Naive B cell (primary cell): ENCODE results near the gene BEX4. TPM values are rescaled to one million over a fixed set of nuclear protein-coding genes. Genes with fewer than 3 reads are reported as not detected.

Experiments
- ATAC-seq, 2 donors: fragments of 150-1000 bp; cut with Tn5 transposase; 2 replicates each; pipeline ENCODE4 v1.10.0; 2021; ENCODE audit warnings: low read depth in 2 of 2, mild to moderate bottlenecking in 2 of 2, moderate library complexity in 2 of 2
- DNase-seq: peaks from one replicate; pipeline ENCODE4 v3.0.0; 2022
- H3K27ac Mint-ChIP-seq, 6 donors: one replicate each; pipeline ENCODE4 v1.8.0; 2020 to 2022; ENCODE audit warnings: mild to moderate bottlenecking in 6 of 6, mixed read lengths in 6 of 6, moderate library complexity in 5 of 6, inconsistent platforms in 2 of 6
- H3K27me3 Mint-ChIP-seq, 3 donors: one replicate each; pipeline ENCODE4 v1.8.0; 2021 to 2022; ENCODE audit warnings: mixed read lengths in 3 of 3, mild to moderate bottlenecking in 1 of 3
- H3K36me3 Mint-ChIP-seq, 2 donors: one replicate each; pipeline ENCODE4 v1.8.0; 2020 to 2022; ENCODE audit warnings: mixed read lengths in 2 of 2, inconsistent platforms in 1 of 2, mild to moderate bottlenecking in 1 of 2
- H3K4me1 Mint-ChIP-seq, 3 donors: one replicate each; pipeline ENCODE4 v1.8.0; 2020 to 2022; ENCODE audit warnings: mixed read lengths in 3 of 3, inconsistent platforms in 1 of 3, mild to moderate bottlenecking in 1 of 3, moderate library complexity in 1 of 3
- H3K4me3 Mint-ChIP-seq, 8 donors: one replicate each; pipeline ENCODE4 v1.8.0; 2020 to 2022; ENCODE audit warnings: mild to moderate bottlenecking in 8 of 8, mixed read lengths in 8 of 8, moderate library complexity in 8 of 8, inconsistent platforms in 2 of 8
- H3K9me3 Mint-ChIP-seq, 7 donors: one replicate each; pipeline ENCODE4 v1.8.0; 2020 to 2022; ENCODE audit warnings: mixed read lengths in 7 of 7, mild to moderate bottlenecking in 5 of 7, inconsistent platforms in 2 of 7, moderate library complexity in 1 of 7
- polyA plus RNA-seq, 6 donors: library from polyadenylated mRNA; unstranded; fragments of 300-500 nt; fragmentation: Illumina TruSeq; gene quantifications; one replicate each; pipeline ENCODE4 v1.2.3, GENCODE V29; 2021; ENCODE audit warnings: low read depth in 6 of 6

The BEX4 gene
- polyA plus RNA-seq, 6 donors from 2014 or later = 69.7 to 102 (median 78.0) TPM

DNA sequence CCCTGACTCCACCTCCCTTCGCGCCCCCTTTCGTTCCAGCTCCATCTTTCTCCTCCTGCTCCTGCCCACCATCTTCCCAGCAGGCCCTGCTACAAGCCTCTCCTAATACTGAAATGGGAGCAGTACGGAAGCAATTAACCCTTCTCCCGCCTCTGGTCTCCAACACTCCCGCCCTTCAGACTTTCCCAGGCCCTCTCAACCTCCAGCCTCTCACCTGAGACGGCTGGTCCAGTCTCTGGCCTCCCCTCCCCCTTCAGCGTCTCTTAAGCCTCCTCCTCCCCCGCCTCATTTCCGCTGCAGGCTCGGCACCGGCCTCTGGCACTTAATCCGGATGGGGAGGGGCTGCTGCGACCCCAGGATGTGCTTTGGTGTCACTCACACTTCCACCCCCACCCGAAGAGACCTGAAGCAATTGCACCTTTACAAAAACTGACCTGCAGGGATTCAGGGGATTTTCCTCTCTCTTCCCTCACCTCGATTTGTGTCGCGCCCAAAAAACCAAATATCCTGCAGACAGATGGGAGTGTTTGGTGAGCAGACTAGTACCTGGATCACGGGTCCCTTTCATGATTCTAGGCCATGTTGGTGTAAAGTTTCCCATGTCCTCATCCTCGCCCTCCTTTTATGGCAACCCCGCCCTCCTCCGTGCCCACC, 39.4 kb downstream of the BEX4 start:
- H3K4me3 Mint-ChIP-seq = peak overlapping the region; percentile 90 to 99 (median 96)
- DNase-seq (peak; percentile 9), ATAC-seq (peak; percentile 25 to 42)
- peaks cover 12 to 21% (median 16%) of the 10 kb centered on the region in 3 donors for H3K4me1 Mint-ChIP-seq
- no peaks in the 10 kb centered on the region for H3K36me3 Mint-ChIP-seq
- H3K27me3 Mint-ChIP-seq = no peaks in the 10 kb centered on the region
- H3K9me3 Mint-ChIP-seq = peaks cover 0 to 2% (median 0%) of the 10 kb centered on the region in 7 donors
- H3K27ac Mint-ChIP-seq = peak overlapping the region; percentile 62 to 96 (median 93)

DNA sequence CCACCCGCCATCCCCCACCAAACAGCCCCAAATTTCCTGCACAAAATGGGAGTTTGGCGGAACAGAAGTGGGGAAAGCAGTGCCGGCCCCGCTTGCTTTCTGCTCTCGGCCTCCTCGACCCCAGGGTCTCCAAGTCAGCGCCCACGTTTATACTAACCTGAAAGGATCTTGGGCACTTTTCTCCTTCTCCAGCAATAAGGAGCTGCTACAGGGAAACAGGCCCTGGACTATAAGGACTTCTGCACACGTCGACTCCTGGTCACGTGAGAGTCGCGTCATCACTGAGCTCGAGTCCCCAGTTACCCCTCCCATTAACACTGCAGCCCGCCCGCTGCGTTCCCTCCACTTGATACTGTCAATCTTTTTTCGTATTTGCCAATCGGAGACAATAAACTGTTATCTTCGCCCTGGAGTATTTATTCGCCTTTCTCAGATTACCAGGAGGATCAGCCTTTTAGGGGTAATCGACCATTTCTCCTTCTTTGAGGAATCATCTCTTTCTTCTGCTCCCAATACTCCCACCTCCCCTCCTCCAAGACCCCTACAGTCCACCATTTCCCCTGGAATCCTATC, 40.1 kb downstream of the BEX4 start, which contains the start of gene TCEAL8:
Gene TCEAL8 (minus strand): TSS at position 235 of the 573 bp plus-strand sequence. CDS start 1,176 bp downstream, outside the sequence.
- Mint-ChIP-seq H3K4me3 (peak within 1 kb of the TSS; percentile 90 to 99 (median 96)), H3K27ac (peak within 1 kb of the TSS; percentile 62 to 96 (median 93)), H3K4me1 (peaks cover 12 to 21% (median 16%) of the 10 kb centered on the region in 3 donors), H3K36me3 (no peaks in the 10 kb centered on the region), H3K9me3 (peaks cover 0 to 2% (median 0%) of the 10 kb centered on the region in 7 donors), H3K27me3 (no peaks in the 10 kb centered on the region)
- DNase-seq = peak; percentile 38
- ATAC-seq = peak; percentile 90 to 97

DNA sequence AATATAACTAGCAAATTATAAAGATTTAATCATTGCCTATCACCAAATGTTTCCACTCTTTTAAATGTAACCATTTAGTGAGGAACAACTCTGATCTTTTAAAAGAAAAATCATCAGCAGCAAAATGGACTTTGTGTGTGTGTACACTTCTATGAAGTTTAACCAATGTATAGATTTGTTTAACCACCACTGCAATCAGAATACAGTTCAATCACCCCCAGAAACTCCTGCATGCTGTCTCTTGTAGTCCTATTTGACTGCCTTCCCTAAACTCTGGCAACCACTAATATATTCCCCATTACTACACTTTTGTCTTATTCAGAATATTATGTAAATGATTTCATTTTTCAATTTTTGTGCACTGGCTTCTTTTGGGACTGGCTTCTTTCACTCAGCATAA, 41.7 kb downstream of the BEX4 start:
- Mint-ChIP-seq H3K27me3 (peaks cover 0 to 5% (median 0%) of the 10 kb centered on the region in 3 donors), H3K4me1 (peaks cover 12 to 21% (median 16%) of the 10 kb centered on the region in 3 donors), H3K9me3 (peaks cover 0 to 2% (median 0%) of the 10 kb centered on the region in 7 donors), H3K36me3 (no peaks in the 10 kb centered on the region), H3K4me3 (peak overlapping the region in 2 of 8 donors; percentile 34 to 47), H3K27ac (no peak overlapping the region)
- DNase-seq (no peak), ATAC-seq (no peak)

DNA sequence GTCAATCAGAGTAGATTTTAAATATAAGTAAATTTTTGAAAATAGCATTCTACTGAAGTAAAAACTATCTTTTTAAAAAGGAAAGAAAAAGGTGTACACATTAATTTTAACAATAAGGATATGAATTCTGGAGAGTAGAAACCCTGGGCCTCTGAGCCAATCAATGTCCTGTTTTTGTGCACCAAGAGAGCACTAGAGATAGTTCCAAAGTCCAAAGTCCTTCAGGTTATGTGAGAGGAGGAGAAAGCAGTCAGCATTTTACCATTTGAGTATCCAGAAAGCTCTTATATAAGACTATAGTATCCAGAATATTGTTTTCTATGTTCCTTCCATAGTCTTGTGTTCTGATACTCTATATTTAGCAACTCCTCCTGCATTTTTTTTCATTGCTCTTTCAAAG, 43.4 kb downstream of the BEX4 start:
- H3K4me3 Mint-ChIP-seq = no peak overlapping the region
- no peak for ATAC-seq
- no peak overlapping the region for H3K27ac Mint-ChIP-seq
- H3K9me3 Mint-ChIP-seq = peaks cover 0 to 5% (median 2%) of the 10 kb centered on the region in 7 donors
- DNase-seq = no peak
- H3K36me3 Mint-ChIP-seq = no peaks in the 10 kb centered on the region
- peaks cover 5 to 8% (median 7%) of the 10 kb centered on the region in 3 donors for H3K27me3 Mint-ChIP-seq
- H3K4me1 Mint-ChIP-seq = peaks cover 12 to 21% (median 16%) of the 10 kb centered on the region in 3 donors

Other genes with a start within 250 kb of the BEX4 start
- gene BEX1, start 150.9 kb upstream of the BEX4 start, polyA plus RNA-seq = 1 to 10 TPM in 2 of 6 donors, under 1 TPM in 1, not detected in 3; 0.45 to 1.1 (median 1.0) TPM
- not detected for gene NXF3, start 122.0 kb upstream of the BEX4 start, polyA plus RNA-seq
- gene TCEAL8, start 40.0 kb downstream of the BEX4 start, polyA plus RNA-seq = 10 to 100 TPM; 34.1 to 64.1 (median 53.4) TPM
- not detected for gene TCEAL5, start 61.6 kb downstream of the BEX4 start, polyA plus RNA-seq
- 10 to 100 TPM; 42.8 to 74.0 (median 49.9) TPM for gene BEX2, start 95.9 kb downstream of the BEX4 start, polyA plus RNA-seq
- not detected for gene TCEAL7, start 115.1 kb downstream of the BEX4 start, polyA plus RNA-seq
- gene TCEAL9, start 141.4 kb downstream of the BEX4 start, polyA plus RNA-seq = 1 to 10 TPM in 2 of 6 donors, under 1 TPM in 2, not detected in 2; 0.45 to 1.5 (median 0.93) TPM
- 1 to 10 TPM; 1.9 to 4.0 (median 2.8) TPM for gene BEX3, start 161.4 kb downstream of the BEX4 start, polyA plus RNA-seq